ENCODE measurements around the gene STK39.

STK39 gene

GRCh38 chr2:168159754-168160585, 87.4 kb downstream of the STK39 start:
- no peak for DNase-seq (ENCODE audit: low read depth in 2 of 2)

DNA sequence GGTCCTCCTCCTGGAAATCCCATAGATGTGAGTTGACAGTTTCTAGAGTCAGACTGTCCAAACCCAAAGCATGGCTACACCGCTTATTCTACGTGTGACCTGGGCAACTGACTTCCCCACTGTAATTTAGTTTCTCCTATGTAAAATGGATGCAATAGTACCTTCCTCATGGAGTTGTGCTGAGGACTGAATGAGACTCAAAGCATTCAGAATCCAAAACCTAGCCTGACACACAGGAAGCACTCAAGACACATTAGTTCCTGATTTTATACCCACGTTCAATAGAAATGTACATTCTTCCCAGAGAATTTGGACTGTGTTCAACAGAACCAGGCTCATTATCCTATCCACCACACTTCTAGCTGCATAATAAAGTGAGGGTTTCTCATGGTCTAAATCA, 88.8 kb downstream of the STK39 start:
- DNase-seq (ENCODE audit: low read depth in 2 of 2) = no peak

DNA sequence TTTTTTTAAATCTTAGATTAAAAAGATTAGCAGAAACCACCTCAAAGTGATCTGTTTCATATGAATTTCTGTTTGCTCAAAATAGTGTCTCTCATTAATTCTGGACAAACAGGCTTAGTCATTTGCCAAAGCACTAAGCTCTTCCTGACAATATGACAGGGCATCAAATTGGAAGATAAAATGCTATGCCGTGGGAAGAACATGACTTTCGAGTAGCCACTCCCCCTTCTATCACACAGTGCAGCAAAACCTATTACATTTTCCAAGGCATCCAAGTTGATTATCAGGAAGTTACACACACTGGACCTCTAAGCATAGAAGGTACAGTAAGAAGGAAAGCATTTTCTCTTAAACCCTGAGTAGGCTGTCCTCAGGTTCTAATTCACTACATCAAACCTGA, 89.5 kb downstream of the STK39 start:
- no peak for DNase-seq (ENCODE audit: low read depth in 2 of 2)

DNA sequence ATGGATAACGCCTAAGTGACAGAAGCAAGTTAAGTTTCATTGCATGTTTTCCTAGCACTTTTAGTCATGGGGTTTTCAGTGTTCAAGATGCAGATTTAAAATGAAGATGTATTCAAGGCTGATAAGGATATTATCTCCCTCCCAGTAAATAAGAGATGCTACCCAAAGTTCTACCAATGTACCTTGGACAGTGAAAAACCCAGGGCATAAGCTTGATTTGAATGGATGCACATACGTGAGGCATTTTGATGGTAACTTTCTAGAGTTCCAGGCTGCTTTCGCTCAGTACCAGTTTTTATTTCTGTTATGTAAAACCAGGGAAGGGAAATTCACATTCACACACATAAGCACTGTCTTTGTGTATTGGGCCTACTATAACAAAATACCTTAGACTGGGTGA, 90.3 kb downstream of the STK39 start:
- DNase-seq (ENCODE audit: low read depth in 2 of 2) = no peak

DNA sequence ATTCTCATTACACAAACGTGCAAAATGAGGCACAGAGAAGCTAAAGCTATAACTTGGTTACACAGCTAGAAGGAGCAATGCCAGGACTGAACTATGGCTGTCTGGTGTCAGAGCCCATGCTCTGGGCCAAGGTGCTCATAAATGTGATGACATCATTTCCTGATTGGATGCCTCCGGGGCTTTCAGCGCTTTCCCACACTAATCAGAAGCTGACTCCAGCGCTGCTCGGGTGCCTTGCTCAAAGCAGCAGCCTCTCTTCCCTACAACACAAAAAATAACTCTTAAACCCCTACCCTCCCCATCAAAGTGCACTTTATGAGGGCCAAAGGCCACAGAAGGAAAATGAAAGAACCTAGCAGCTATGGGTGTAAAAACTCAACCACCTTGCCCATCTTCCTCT, 90.7 kb downstream of the STK39 start:
- DNase-seq (ENCODE audit: low read depth in 2 of 2) = no peak

DNA sequence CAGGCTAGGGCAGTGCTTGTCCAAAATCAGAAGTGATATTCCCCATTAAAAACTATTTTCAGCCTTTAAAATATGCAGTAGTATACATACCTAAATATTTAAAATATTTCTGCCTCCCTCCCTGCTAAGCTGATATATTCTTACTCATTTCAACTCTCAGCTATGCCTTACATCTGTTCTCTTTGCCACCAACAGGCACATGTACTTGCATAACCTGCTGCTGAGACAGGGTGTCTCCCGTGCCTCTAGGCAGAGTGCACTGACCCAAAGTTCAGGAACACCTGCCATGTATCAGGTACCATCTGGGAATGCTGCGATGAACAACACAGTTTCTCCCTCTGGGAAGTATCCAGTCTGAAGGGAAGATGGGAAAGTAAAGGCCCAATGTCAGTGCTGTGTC, 91.7 kb downstream of the STK39 start:
- DNase-seq (ENCODE audit: low read depth in 2 of 2) = no peak

DNA sequence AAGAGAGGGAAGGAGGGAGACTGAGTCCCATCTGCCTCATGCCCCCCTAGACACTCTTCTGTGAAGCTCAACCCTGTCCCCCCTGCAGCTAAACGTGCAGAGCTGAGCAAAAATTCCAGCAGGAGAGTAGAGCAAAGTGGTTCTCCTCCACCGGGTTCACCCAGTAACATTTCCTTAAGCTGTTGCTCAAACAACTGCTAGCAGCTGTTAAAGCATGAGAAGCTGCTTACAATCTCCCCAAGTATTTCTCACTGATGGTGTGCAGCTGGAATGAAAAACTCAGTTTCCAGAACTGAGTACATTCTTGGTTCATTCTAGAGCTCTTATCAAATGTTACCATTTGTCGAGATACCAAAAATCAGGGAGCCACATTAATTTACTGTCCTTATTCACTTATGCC, 92.3 kb downstream of the STK39 start:
- no peak for DNase-seq (ENCODE audit: low read depth in 2 of 2)

- no peak for DNase-seq (ENCODE audit: low read depth in 2 of 2)
These were observed 94.4 kb downstream of the STK39 start for GRCh38 chr2:168152902-168153530.

DNA sequence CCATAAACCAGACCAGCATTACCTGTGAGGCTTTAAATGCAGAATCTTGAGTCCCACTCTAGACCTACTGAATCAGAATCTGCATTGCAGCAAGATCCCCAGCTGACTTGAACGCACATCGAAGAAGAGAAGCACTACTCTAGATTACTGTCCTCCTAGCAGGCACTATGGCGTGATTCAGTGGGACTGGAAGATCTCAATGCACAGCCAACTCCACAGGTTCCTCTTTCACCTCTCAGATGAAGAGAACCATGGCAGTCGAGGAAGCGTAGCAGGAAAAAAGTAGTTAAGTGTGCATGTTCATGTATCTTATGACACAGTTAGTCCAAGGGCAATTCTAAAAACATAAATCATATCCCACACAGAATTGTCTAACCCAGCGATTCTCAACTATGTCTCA, 97.4 kb downstream of the STK39 start:
- no peak for DNase-seq (ENCODE audit: low read depth in 2 of 2)

- DNase-seq (ENCODE audit: low read depth in 2 of 2) = no peak
These were observed 98.0 kb downstream of the STK39 start for GRCh38 chr2:168149150-168149974.

- no peak for DNase-seq (ENCODE audit: low read depth in 2 of 2)
These were observed 99.3 kb downstream of the STK39 start for GRCh38 chr2:168147830-168148794.

- no peak for DNase-seq (ENCODE audit: low read depth in 2 of 2)
These were observed 100.2 kb downstream of the STK39 start for GRCh38 chr2:168146892-168147810.

DNA sequence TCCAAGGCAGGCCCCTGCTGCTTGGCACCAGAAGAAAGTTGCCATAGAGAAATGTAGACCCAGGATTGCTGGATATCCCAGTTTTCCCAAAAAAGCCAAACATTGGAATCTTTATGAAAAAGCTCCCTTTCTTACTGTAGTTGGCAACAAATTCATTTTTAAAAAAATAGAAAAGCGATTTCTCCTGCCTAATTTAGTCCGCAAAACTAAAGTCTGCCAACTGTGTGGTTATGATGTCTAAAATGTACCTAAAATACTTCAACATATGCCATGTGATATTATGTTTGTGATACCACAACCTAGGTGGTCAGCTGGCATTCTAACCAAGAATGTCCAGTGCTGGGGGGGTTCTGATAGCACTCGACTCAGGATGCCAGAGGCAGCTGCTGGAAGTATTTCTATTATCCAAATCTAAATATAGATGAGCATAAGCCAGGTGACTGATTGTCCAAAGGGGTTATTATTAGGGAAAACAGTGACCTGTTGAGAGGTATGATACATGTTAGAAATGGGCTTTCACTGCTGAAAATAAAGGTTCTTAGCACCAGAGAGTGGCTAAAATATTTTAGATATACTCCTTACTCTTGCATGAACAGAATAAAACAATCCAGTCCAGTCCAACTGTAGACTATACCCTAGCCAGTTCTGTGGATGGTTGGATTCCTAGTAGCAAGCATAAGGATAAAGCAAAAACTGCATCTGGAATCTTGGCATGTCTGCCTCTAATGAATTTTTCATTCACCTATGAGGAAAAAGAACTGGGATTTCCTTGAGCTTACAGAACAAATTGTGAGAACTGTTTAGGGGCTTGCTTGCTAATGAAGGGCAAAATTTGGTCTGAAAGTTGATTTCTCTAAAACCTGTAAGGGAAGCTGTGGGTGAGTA, 101.7 kb downstream of the STK39 start:
- no peak for DNase-seq (ENCODE audit: low read depth in 2 of 2)

- no peak for DNase-seq (ENCODE audit: low read depth in 2 of 2)
These were observed 102.4 kb downstream of the STK39 start for GRCh38 chr2:168145011-168145410.

- no peak for DNase-seq (ENCODE audit: low read depth in 2 of 2)
These were observed 103.6 kb downstream of the STK39 start for GRCh38 chr2:168143813-168144212.

DNA sequence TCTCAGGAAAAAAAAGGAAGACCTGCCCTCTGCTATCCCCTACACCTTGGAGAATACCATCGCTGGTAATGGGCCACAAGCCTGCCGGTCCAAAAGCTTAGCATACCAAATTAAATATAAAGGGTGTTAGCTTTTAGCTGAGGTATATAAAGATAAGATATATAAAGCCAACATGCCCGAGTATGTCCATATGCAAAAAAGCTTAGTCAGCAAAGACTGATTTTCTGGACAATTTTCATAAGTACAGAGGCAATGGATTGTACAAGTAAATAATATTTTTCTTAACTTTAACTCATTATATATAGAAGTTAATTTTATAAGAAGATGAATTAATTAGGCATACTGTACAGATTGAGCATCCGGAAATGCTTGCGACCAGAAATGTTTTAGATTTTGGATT, 106.5 kb downstream of the STK39 start:
- no peak for DNase-seq (ENCODE audit: low read depth in 2 of 2)

DNA sequence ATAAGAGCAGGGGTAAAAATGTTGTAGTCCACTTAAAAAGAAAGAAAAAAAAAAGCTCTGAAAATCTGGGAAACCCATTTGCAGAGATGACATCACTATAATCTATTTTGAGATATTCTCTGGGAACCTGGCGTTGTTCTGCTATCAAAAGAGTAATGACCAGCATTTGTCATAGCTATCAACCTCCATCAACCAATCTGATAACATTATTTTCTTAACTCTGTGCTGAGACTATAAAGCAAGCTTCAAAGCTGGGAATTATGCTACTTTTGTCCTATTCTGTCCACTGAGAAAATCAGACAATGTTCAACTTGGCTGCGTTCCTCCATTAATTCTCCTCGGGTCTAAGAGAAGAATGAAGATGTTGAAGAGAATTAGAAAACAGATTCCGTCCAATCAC, 107.5 kb downstream of the STK39 start:
- DNase-seq (ENCODE audit: low read depth in 2 of 2) = no peak

DNA sequence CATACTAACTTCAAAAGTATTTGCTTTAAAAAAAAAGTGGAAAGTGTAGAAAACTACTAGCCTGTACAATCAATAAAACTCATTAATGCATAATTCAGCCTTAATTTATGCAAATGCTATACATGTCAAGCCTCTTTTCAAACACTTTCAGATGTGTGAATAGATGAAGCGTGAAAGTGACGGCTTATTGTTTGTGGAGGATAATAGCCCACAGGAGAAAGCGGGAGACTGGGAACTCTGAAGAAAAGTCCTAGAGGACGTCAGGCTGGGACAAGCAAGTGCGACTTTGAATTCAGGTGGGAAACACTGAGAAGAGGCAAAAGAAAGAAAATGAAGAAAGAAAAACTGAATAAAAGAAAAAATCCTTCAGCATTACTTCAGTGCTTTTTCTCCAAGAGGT, 108.5 kb downstream of the STK39 start:
- DNase-seq (ENCODE audit: low read depth in 2 of 2) = no peak

DNA sequence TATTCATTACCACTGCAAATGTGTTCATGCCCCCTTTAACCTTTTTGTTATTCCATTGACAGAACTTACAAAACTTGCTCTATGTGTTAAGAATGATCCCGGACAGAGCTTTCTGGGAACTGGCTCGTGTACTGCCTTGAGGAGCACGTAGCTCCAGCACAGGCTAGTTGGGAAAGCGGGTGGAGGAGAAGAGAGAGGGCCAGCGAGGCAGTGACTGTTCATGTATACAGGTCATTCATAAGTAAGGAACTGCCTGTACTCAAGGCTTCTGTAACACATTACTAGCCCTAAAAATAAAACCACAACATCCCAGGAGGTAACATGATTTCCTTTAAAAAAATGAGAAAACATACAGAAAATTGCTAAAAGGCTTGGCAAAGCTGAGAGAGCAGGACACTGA, 109.0 kb downstream of the STK39 start:
- DNase-seq (ENCODE audit: low read depth in 2 of 2) = no peak
